Progenitor cell of endocrine pancreas (in vitro differentiated cells): Measurements from ENCODE around the gene ERBB4. TPM values are rescaled to one million over a fixed set of nuclear protein-coding genes. Genes with fewer than 3 reads are reported as not detected.

Experiments
- DNase-seq: peaks from one replicate; pipeline ENCODE4 v3.0.0; 2021; ENCODE audit warnings: low spot score; ENCODE audit not compliant: unreplicated experiment
- H3K27ac Mint-ChIP-seq: 2 replicates; pipeline ENCODE4 v1.8.0; 2021; ENCODE audit warnings: mild to moderate bottlenecking, moderate library complexity, mixed read lengths
- H3K27me3 Mint-ChIP-seq: 2 replicates; pipeline ENCODE4 v1.8.0; 2021; ENCODE audit warnings: mixed read lengths
- H3K36me3 Mint-ChIP-seq: 2 replicates; pipeline ENCODE4 v1.8.0; 2022; ENCODE audit warnings: mixed read lengths; ENCODE audit not compliant: insufficient read depth
- H3K4me1 Mint-ChIP-seq: 2 replicates; pipeline ENCODE4 v1.8.0; 2021; ENCODE audit warnings: low read depth, mixed read lengths
- H3K4me3 Mint-ChIP-seq: 2 replicates; pipeline ENCODE4 v1.8.0; 2021; ENCODE audit warnings: low read depth, mild to moderate bottlenecking, moderate library complexity, mixed read lengths
- H3K9me3 Mint-ChIP-seq: 2 replicates; pipeline ENCODE4 v1.8.0; 2021; ENCODE audit warnings: low read depth, mixed read lengths
- total RNA-seq: library from RNA; stranded (reverse); gene quantifications from 2 replicates; pipeline ENCODE4 v1.2.1, GENCODE V29; 2021
- TF ChIP-seq, protein P1 (sequence below): fragments of 200-600 bp; sonication (generic); IDR thresholded peaks from one replicate; pipeline ENCODE4 v1.5.0; 2021; ENCODE audit warnings: antibody characterized with exemption, mild to moderate bottlenecking; ENCODE audit not compliant: unreplicated experiment

Gene ERBB4
- total RNA-seq, 1 donor from 2014 or later = 43.8 TPM

DNA sequence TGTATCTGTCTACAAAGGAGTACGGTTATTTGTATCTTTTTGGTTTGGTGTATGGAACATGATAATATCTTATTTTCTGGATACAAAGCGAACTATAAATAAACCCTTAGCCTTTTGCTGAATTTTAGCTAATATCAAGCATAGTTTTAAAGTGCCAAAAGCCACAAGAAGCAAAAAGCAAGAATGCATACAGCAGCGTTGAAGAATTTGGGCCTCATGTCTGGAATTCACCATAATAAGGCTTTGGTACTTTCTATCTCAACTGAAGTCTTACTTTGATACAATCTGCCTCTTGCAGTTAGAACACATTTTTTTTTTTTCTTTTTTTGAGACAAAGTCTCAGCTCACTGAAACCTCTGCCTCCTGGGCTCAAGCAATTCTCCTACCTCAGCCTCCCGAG, 151.5 kb downstream of the ERBB4 start:
- no peaks in the 10 kb centered on the region for H3K9me3 Mint-ChIP-seq
- no peak overlapping the region for H3K4me3 Mint-ChIP-seq
- no peak for DNase-seq
- H3K27ac Mint-ChIP-seq = no peak overlapping the region
- no peaks in the 10 kb centered on the region for H3K27me3 Mint-ChIP-seq
- peaks cover 20% of the 10 kb centered on the region for H3K4me1 Mint-ChIP-seq
- H3K36me3 Mint-ChIP-seq = no peaks in the 10 kb centered on the region
- TF ChIP-seq, protein P1, sequence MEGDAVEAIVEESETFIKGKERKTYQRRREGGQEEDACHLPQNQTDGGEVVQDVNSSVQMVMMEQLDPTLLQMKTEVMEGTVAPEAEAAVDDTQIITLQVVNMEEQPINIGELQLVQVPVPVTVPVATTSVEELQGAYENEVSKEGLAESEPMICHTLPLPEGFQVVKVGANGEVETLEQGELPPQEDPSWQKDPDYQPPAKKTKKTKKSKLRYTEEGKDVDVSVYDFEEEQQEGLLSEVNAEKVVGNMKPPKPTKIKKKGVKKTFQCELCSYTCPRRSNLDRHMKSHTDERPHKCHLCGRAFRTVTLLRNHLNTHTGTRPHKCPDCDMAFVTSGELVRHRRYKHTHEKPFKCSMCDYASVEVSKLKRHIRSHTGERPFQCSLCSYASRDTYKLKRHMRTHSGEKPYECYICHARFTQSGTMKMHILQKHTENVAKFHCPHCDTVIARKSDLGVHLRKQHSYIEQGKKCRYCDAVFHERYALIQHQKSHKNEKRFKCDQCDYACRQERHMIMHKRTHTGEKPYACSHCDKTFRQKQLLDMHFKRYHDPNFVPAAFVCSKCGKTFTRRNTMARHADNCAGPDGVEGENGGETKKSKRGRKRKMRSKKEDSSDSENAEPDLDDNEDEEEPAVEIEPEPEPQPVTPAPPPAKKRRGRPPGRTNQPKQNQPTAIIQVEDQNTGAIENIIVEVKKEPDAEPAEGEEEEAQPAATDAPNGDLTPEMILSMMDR = no peak

- H3K27me3 Mint-ChIP-seq = no peaks in the 10 kb centered on the region
- no peak overlapping the region for H3K27ac Mint-ChIP-seq
- DNase-seq = no peak
- no peaks in the 10 kb centered on the region for H3K36me3 Mint-ChIP-seq
- TF ChIP-seq, protein P1 = no peak
- no peaks in the 10 kb centered on the region for H3K9me3 Mint-ChIP-seq
- peaks cover 20% of the 10 kb centered on the region for H3K4me1 Mint-ChIP-seq
- no peak overlapping the region for H3K4me3 Mint-ChIP-seq
Measured at GRCh38 chr2:212385241-212385640, 153.4 kb downstream of the ERBB4 start.

GRCh38 chr2:212384027-212384426, 154.6 kb downstream of the ERBB4 start:
- Mint-ChIP-seq H3K4me1 (peaks cover 29% of the 10 kb centered on the region), H3K4me3 (no peak overlapping the region), H3K9me3 (no peaks in the 10 kb centered on the region), H3K36me3 (no peaks in the 10 kb centered on the region), H3K27ac (no peak overlapping the region), H3K27me3 (no peaks in the 10 kb centered on the region)
- no peak for DNase-seq
- TF ChIP-seq, protein P1 = no peak

DNA sequence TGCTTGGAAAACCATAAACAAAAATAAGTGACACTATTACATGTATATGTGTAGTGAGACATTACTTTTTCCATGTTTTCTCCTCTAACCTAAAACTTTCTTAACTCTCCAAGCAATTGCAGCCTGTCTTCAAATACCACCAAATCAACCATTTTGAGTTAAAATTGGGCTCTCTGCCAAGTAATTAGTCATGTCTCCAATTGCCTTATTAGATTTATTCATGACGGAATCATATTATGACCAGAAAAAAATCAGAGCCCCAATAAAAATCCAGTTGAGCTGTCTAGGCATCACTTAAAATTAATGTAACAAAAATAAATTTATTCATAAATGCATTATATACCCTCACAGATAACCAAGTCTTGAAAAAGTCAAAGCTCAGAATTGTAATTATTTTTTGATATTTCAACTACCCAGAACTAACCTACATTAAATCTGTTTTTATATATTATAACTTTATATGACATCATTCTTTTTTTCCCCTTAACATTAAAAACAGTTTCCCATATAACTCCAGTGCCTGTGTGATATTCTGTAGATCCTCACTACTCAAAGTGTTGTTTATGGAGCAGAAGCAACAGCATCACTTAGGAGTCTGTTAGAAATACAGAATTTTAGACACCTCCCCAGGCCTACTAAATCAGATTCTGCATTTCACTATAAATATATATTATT, 157.0 kb downstream of the ERBB4 start:
- Mint-ChIP-seq H3K4me3 (no peak overlapping the region), H3K27ac (no peak overlapping the region), H3K4me1 (peaks cover 34% of the 10 kb centered on the region), H3K27me3 (no peaks in the 10 kb centered on the region), H3K36me3 (peaks cover 2% of the 10 kb centered on the region), H3K9me3 (no peaks in the 10 kb centered on the region)
- DNase-seq = no peak
- TF ChIP-seq, protein P1 = no peak

- no peaks in the 10 kb centered on the region for H3K27me3 Mint-ChIP-seq
- peaks cover 8% of the 10 kb centered on the region for H3K9me3 Mint-ChIP-seq
Measured at GRCh38 chr2:212379103-212379502, 159.5 kb downstream of the ERBB4 start.

More at GRCh38 chr2:212379103-212379502, 159.5 kb downstream of the ERBB4 start:
- Mint-ChIP-seq H3K27ac (no peak overlapping the region), H3K4me1 (peaks cover 27% of the 10 kb centered on the region), H3K36me3 (peaks cover 7% of the 10 kb centered on the region), H3K4me3 (no peak overlapping the region)
- no peak for DNase-seq
- TF ChIP-seq, protein P1 = no peak
